HEK293 (cell line): ENCODE measurements around the gene FMO1.

Experiments
- GLIS1 ChIP-seq: fragments of 450-650 bp; formaldehyde crosslinking; IDR thresholded peaks from 2 replicates; pipeline ENCODE4 v1.5.1; 2016; ENCODE audit warnings: missing biosample characterization, missing genetic modification characterization
- GLIS2 ChIP-seq: fragments of 450-650 bp; formaldehyde crosslinking; IDR thresholded peaks from 2 replicates; pipeline ENCODE4 v1.5.1; 2016; ENCODE audit warnings: missing biosample characterization, missing genetic modification characterization
- YY1 ChIP-seq: fragments of 450-650 bp; formaldehyde crosslinking; IDR thresholded peaks from 2 replicates; pipeline ENCODE4 v1.5.1; 2018; ENCODE audit warnings: missing biosample characterization, missing genetic modification characterization
- ZBTB48 ChIP-seq: fragments of 450-650 bp; formaldehyde crosslinking; IDR thresholded peaks from 2 replicates; pipeline ENCODE4 v1.5.1; 2016; ENCODE audit warnings: missing biosample characterization, missing genetic modification characterization
- ZNF138 ChIP-seq: fragments of 450-650 bp; formaldehyde crosslinking; IDR thresholded peaks from 2 replicates; pipeline ENCODE4 v1.5.1; 2016; ENCODE audit warnings: missing biosample characterization, missing genetic modification characterization, borderline replicate concordance
- ZNF157 ChIP-seq: fragments of 450-650 bp; formaldehyde crosslinking; IDR thresholded peaks from 2 replicates; pipeline ENCODE4 v1.5.1; 2016; ENCODE audit warnings: missing biosample characterization, missing genetic modification characterization
- ZNF19 ChIP-seq: fragments of 450-650 bp; formaldehyde crosslinking; IDR thresholded peaks from 2 replicates; pipeline ENCODE4; 2016; ENCODE audit warnings: missing biosample characterization, missing genetic modification characterization, low read depth
- ZNF24 ChIP-seq: fragments of 450-650 bp; formaldehyde crosslinking; IDR thresholded peaks from 2 replicates; pipeline ENCODE4 v1.5.1; 2016; ENCODE audit warnings: missing biosample characterization, missing genetic modification characterization
- ZNF707 ChIP-seq: fragments of 450-650 bp; formaldehyde crosslinking; IDR thresholded peaks from 2 replicates; pipeline ENCODE4 v1.5.1; 2016; ENCODE audit warnings: missing biosample characterization, missing genetic modification characterization
- ZSCAN16 ChIP-seq: fragments of 450-650 bp; formaldehyde crosslinking; IDR thresholded peaks from 2 replicates; pipeline ENCODE4 v1.5.1; 2016; ENCODE audit warnings: missing biosample characterization, missing genetic modification characterization
- TF ChIP-seq, protein P1 (sequence below): fragments of 450-650 bp; formaldehyde crosslinking; IDR thresholded peaks from 2 replicates; pipeline ENCODE4 v1.5.1; 2016; ENCODE audit warnings: missing biosample characterization, missing genetic modification characterization

- TF ChIP-seq ZNF138 (tag by site-specific recombination) (no peak), ZNF19 (tag by site-specific recombination) (no peak), GLIS2 (tag by site-specific recombination) (no peak), GLIS1 (tag by site-specific recombination) (no peak), ZNF157 (tag by site-specific recombination) (no peak), ZBTB48 (tag by site-specific recombination) (no peak), ZNF707 (tag by site-specific recombination) (no peak), ZSCAN16 (no peak), YY1 (tag by site-specific recombination) (no peak), ZNF24 (tag by site-specific recombination) (no peak)
- TF ChIP-seq, protein P1, sequence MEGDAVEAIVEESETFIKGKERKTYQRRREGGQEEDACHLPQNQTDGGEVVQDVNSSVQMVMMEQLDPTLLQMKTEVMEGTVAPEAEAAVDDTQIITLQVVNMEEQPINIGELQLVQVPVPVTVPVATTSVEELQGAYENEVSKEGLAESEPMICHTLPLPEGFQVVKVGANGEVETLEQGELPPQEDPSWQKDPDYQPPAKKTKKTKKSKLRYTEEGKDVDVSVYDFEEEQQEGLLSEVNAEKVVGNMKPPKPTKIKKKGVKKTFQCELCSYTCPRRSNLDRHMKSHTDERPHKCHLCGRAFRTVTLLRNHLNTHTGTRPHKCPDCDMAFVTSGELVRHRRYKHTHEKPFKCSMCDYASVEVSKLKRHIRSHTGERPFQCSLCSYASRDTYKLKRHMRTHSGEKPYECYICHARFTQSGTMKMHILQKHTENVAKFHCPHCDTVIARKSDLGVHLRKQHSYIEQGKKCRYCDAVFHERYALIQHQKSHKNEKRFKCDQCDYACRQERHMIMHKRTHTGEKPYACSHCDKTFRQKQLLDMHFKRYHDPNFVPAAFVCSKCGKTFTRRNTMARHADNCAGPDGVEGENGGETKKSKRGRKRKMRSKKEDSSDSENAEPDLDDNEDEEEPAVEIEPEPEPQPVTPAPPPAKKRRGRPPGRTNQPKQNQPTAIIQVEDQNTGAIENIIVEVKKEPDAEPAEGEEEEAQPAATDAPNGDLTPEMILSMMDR (tag by site-specific recombination): no peak
These were observed 52.1 kb downstream of the FMO1 start for GRCh38 chr1:171300401-171300800.
